Measurements from ENCODE around the gene BMP3.

The BMP3 gene

DNA sequence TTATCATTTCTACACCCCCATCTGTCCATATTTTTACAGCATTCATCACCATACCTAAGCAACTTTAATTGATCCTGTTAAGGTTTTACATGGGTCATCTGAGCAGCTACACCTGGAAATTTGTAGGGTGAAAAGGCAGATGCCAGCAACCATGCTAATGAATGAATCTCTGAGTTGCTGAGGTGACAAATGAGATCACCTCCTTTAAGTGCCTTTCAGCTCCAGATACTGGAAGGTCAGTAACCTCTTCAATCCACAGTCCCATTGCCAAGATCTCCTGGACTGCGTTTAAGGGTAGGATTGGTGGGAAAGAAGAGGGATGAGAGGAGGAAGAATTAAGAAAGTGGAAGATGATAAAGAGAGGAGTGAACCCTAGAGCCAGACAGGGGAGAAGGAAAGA is 8.5 kb upstream of the BMP3 start:
- H3K36me3 ChIP-seq (ENCODE audit: control insufficient read depth in 2 of 2, insufficient read depth in 1 of 2, low read length in 2 of 2): no peaks in the 10 kb centered on the region
- no peak overlapping the region for H3K4me3 ChIP-seq (ENCODE audit: low read depth, low read length)
- H3K9me3 ChIP-seq (ENCODE audit: control insufficient read depth, insufficient read depth, low read depth, low read length): no peaks in the 10 kb centered on the region
- CTCF ChIA-PET: no interaction called here
- H3K27ac ChIP-seq (ENCODE audit: extremely low read depth, low read depth, low read length): no peak overlapping the region
- peaks cover 6% of the 10 kb centered on the region; the same call in 1 of the 2 replicates for H3K4me1 ChIP-seq (ENCODE audit: control insufficient read depth, insufficient read depth, low read length)
- POLR2A ChIA-PET: interaction anchor here (1.1 kb wide), 1 partner anchor 9 kb away, joined by 5 read pairs; the partner anchor contains the start of gene BMP3
- TF ChIP-seq ZNF707 (tag by site-specific recombination; IDR thresholded peaks at IDR 0.05) (no peak), ZNF768 (tag by site-specific recombination; IDR thresholded peaks at IDR 0.05) (no peak), ZFP69B (tag by site-specific recombination; IDR thresholded peaks at IDR 0.05) (no peak), ZBTB48 (tag by site-specific recombination; IDR thresholded peaks at IDR 0.05) (no peak), ZNF670 (tag by site-specific recombination; IDR thresholded peaks at IDR 0.05; ENCODE audit: low read depth) (no peak), ZNF324 (tag by site-specific recombination; IDR thresholded peaks at IDR 0.05) (no peak), ZNF350 (tag by site-specific recombination; IDR thresholded peaks at IDR 0.05) (no peak), MEIS1 (CRISPR knock-in tag; IDR thresholded peaks at IDR 0.05; ENCODE audit: borderline replicate concordance) (no peak), ZNF2 (tag by site-specific recombination; IDR thresholded peaks at IDR 0.05) (no peak), IKZF3 (tag by site-specific recombination; IDR thresholded peaks at IDR 0.05) (no peak), ZNF394 (tag by site-specific recombination; IDR thresholded peaks at IDR 0.05; ENCODE audit: borderline replicate concordance) (no peak), ZNF561 (tag by site-specific recombination; IDR thresholded peaks at IDR 0.05; ENCODE audit: borderline replicate concordance) (no peak), ZNF37A (tag by site-specific recombination; IDR thresholded peaks at IDR 0.05) (no peak), KLF9 (tag by site-specific recombination; IDR thresholded peaks at IDR 0.05; ENCODE audit: low read depth) (no peak), SP7 (tag by site-specific recombination; IDR thresholded peaks at IDR 0.05) (no peak), ZNF514 (tag by site-specific recombination; IDR thresholded peaks at IDR 0.05) (no peak), ZNF114 (tag by site-specific recombination; IDR thresholded peaks at IDR 0.05) (no peak), ZNF658 (tag by site-specific recombination; IDR thresholded peaks at IDR 0.05) (no peak)
- TF ChIP-seq, protein P1, sequence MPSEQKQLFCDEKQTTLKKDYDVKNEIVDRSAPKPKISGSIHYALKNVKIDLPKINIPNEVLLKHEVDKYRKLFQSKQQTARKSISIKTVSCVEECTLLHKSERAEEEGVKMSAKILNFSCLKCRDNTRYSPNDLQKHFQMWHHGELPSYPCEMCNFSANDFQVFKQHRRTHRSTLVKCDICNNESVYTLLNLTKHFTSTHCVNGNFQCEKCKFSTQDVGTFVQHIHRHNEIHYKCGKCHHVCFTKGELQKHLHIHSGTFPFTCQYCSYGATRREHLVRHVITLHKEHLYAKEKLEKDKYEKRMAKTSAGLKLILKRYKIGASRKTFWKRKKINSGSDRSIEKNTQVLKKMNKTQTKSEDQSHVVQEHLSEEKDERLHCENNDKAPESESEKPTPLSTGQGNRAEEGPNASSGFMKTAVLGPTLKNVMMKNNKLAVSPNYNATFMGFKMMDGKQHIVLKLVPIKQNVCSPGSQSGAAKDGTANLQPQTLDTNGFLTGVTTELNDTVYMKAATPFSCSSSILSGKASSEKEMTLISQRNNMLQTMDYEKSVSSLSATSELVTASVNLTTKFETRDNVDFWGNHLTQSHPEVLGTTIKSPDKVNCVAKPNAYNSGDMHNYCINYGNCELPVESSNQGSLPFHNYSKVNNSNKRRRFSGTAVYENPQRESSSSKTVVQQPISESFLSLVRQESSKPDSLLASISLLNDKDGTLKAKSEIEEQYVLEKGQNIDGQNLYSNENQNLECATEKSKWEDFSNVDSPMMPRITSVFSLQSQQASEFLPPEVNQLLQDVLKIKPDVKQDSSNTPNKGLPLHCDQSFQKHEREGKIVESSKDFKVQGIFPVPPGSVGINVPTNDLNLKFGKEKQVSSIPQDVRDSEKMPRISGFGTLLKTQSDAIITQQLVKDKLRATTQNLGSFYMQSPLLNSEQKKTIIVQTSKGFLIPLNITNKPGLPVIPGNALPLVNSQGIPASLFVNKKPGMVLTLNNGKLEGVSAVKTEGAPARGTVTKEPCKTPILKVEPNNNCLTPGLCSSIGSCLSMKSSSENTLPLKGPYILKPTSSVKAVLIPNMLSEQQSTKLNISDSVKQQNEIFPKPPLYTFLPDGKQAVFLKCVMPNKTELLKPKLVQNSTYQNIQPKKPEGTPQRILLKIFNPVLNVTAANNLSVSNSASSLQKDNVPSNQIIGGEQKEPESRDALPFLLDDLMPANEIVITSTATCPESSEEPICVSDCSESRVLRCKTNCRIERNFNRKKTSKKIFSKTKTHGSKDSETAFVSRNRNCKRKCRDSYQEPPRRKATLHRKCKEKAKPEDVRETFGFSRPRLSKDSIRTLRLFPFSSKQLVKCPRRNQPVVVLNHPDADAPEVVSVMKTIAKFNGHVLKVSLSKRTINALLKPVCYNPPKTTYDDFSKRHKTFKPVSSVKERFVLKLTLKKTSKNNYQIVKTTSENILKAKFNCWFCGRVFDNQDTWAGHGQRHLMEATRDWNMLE (tag by site-specific recombination; conservative IDR thresholded peaks at IDR 0.05; ENCODE audit: low read depth): no peak
- TF ChIP-seq, protein P2, sequence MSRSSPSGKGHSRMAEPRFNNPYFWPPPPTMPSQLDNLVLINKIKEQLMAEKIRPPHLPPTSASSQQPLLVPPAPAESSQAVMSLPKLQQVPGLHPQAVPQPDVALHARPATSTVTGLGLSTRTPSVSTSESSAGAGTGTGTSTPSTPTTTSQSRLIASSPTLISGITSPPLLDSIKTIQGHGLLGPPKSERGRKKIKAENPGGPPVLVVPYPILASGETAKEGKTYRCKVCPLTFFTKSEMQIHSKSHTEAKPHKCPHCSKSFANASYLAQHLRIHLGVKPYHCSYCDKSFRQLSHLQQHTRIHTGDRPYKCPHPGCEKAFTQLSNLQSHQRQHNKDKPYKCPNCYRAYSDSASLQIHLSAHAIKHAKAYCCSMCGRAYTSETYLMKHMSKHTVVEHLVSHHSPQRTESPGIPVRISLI (tag by site-specific recombination; IDR thresholded peaks at IDR 0.05): no peak

DNA sequence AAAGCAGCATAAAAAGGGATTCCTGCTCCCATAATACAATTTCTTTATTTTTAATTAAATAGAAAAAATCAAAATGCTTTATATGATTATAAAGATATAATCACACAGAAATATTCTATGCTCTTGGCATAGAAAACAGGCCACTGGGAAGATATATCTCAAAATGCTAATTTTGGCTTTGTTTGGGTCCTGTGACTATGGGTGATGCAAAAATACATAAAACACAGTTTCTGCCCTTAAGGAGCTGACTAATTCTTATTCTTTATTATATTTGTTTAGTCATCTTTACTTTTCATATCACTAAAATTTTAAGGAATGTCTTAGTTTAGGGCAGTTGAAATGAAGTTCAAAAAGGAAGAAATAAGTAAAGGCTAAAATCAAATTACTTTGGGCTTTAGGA is 7.0 kb upstream of the BMP3 start:
- no peak overlapping the region for H3K4me3 ChIP-seq (ENCODE audit: low read depth, low read length)
- POLR2A ChIA-PET: no interaction called here
- H3K9me3 ChIP-seq (ENCODE audit: control insufficient read depth, insufficient read depth, low read depth, low read length): no peaks in the 10 kb centered on the region
- CTCF ChIA-PET: no interaction called here
- H3K36me3 ChIP-seq (ENCODE audit: control insufficient read depth in 2 of 2, insufficient read depth in 1 of 2, low read length in 2 of 2): no peaks in the 10 kb centered on the region
- no peak overlapping the region for H3K27ac ChIP-seq (ENCODE audit: extremely low read depth, low read depth, low read length)
- peaks cover 6% of the 10 kb centered on the region; the same call in 1 of the 2 replicates for H3K4me1 ChIP-seq (ENCODE audit: control insufficient read depth, insufficient read depth, low read length)
- TF ChIP-seq KLF1 (tag by site-specific recombination; IDR thresholded peaks at IDR 0.05) (no peak), ZNF585B (tag by site-specific recombination; IDR thresholded peaks at IDR 0.05) (no peak), ZNF521 (tag by site-specific recombination; IDR thresholded peaks at IDR 0.05) (no peak), TCF7L2 (IDR thresholded peaks at IDR 0.05; ENCODE audit: borderline replicate concordance, low read depth, low read length) (no peak), ZNF423 (tag by site-specific recombination; IDR thresholded peaks at IDR 0.05) (no peak), ZNF660 (tag by site-specific recombination; IDR thresholded peaks at IDR 0.05) (no peak), GLI4 (tag by site-specific recombination; IDR thresholded peaks at IDR 0.05) (no peak), ZFP37 (tag by site-specific recombination; IDR thresholded peaks at IDR 0.05) (no peak)
- TF ChIP-seq, protein P3, sequence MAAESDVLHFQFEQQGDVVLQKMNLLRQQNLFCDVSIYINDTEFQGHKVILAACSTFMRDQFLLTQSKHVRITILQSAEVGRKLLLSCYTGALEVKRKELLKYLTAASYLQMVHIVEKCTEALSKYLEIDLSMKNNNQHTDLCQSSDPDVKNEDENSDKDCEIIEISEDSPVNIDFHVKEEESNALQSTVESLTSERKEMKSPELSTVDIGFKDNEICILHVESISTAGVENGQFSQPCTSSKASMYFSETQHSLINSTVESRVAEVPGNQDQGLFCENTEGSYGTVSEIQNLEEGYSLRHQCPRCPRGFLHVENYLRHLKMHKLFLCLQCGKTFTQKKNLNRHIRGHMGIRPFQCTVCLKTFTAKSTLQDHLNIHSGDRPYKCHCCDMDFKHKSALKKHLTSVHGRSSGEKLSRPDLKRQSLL (tag by site-specific recombination; IDR thresholded peaks at IDR 0.05): no peak
- TF ChIP-seq, protein P4, sequence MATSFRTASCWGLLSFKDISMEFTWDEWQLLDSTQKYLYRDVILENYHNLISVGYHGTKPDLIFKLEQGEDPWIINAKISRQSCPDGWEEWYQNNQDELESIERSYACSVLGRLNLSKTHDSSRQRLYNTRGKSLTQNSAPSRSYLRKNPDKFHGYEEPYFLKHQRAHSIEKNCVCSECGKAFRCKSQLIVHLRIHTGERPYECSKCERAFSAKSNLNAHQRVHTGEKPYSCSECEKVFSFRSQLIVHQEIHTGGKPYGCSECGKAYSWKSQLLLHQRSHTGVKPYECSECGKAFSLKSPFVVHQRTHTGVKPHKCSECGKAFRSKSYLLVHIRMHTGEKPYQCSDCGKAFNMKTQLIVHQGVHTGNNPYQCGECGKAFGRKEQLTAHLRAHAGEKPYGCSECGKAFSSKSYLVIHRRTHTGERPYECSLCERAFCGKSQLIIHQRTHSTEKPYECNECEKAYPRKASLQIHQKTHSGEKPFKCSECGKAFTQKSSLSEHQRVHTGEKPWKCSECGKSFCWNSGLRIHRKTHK (tag by site-specific recombination; IDR thresholded peaks at IDR 0.05): no peak
